ENCODE measurements around the gene HPGDS. TPM values are rescaled to one million over a fixed set of nuclear protein-coding genes. Genes with fewer than 3 reads are reported as not detected.

Gene HPGDS
- total and polyA plus RNA-seq, 11 donors = 0.26 to 6.2 (median 0.96) TPM

DNA sequence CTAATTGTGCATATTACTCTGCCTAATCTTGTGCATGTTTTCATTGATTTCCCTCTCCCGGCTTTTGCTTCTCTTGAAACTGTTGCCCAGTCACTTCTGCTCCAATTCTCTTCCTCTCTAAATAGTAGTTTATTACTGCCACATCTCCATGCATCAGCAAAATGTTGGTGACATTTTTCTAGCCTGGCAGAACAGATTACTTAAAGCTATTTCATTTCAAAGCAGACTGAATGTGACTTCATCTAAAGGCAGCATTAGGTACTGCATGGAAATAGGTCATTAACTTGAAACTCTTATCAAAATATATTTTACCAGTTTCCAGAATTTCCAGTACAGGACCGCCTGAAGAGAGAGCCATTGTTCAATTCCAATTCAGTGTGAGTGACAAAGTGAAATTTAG is 52.4 kb downstream of the HPGDS start:
- 89 to 94% (median 92%) methylated on average over 2 of the region's 2 CpGs for WGBS, 4 donors
- intact Hi-C loops (cut with DNase I) = no loop called here
- peaks cover 0 to 78% (median 65%) of the 10 kb centered on the region in 9 donors for H3K36me3 ChIP-seq
- no peak overlapping the region for H3K4me3 ChIP-seq
- TF ChIP-seq, protein P1, sequence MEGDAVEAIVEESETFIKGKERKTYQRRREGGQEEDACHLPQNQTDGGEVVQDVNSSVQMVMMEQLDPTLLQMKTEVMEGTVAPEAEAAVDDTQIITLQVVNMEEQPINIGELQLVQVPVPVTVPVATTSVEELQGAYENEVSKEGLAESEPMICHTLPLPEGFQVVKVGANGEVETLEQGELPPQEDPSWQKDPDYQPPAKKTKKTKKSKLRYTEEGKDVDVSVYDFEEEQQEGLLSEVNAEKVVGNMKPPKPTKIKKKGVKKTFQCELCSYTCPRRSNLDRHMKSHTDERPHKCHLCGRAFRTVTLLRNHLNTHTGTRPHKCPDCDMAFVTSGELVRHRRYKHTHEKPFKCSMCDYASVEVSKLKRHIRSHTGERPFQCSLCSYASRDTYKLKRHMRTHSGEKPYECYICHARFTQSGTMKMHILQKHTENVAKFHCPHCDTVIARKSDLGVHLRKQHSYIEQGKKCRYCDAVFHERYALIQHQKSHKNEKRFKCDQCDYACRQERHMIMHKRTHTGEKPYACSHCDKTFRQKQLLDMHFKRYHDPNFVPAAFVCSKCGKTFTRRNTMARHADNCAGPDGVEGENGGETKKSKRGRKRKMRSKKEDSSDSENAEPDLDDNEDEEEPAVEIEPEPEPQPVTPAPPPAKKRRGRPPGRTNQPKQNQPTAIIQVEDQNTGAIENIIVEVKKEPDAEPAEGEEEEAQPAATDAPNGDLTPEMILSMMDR (IDR thresholded peaks at IDR 0.05) = peak in 2 of 12 donors; percentile 20 to 35
- no peak for TF ChIP-seq POLR2A (IDR thresholded peaks at IDR 0.05)
- no peaks in the 10 kb centered on the region for H3K27me3 ChIP-seq
- no peaks in the 10 kb centered on the region for H3K9me3 ChIP-seq
- DNase-seq (no peak), ATAC-seq (no peak)
- H3K27ac ChIP-seq = no peak overlapping the region
- no peaks in the 10 kb centered on the region for H3K4me1 ChIP-seq

DNA sequence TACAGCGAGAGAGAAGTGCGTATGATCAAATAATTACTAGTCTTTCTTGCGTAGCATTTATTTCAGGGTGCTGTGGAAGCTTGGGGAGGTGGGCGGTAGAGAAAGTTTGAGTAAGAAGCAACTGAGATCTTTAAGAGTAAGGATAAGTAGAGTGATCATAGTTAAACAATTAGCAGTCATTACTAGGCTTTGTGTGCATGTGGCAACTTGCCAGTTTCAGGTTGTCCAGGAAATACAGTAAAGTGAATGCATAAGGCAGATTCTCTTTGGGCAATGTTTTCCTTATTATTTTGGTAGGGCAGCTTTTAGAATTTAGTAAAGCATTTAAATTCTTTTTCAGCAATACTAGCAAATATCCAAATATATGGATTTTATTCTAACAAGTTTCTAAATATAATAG is 57.0 kb downstream of the HPGDS start:
- Histone ChIP-seq H3K4me1 (no peaks in the 10 kb centered on the region), H3K4me3 (no peak overlapping the region), H3K27me3 (no peaks in the 10 kb centered on the region), H3K27ac (no peak overlapping the region), H3K36me3 (peaks cover 0 to 98% (median 87%) of the 10 kb centered on the region in 9 donors), H3K9me3 (no peaks in the 10 kb centered on the region)
- TF ChIP-seq, protein P1 (IDR thresholded peaks at IDR 0.05) = no peak
- no peak for TF ChIP-seq POLR2A (IDR thresholded peaks at IDR 0.05)
- DNase-seq (no peak), ATAC-seq (no peak)
- intact Hi-C loops (cut with DNase I) = no loop called here
- WGBS, 4 donors = 92 to 95% (median 94%) methylated on average over 4 of the region's 4 CpGs

DNA sequence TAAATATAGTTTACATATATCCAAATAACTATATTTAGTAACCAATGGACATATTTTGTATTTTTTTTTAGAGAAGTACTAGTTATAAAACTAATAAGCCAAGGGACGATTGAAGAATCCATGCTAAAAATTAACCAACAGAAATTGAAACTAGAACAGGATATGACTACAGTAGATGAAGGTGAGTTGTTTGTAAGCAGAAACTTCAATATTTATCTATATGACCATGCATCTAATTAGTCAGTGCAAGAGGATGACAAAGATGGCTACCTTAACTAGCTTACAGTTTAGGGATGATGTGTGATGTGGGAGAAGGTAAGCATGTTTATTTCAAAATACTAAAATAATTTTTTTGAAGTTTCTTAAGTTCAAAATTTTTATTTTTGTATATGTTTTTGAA is 57.7 kb downstream of the HPGDS start:
- WGBS, 4 donors = 81 to 94% (median 91%) methylated on average over 1 of the region's 1 CpG
- TF ChIP-seq, protein P1 (IDR thresholded peaks at IDR 0.05) = no peak
- TF ChIP-seq POLR2A (IDR thresholded peaks at IDR 0.05) = no peak
- intact Hi-C loops (cut with DNase I) = no loop called here

DNA sequence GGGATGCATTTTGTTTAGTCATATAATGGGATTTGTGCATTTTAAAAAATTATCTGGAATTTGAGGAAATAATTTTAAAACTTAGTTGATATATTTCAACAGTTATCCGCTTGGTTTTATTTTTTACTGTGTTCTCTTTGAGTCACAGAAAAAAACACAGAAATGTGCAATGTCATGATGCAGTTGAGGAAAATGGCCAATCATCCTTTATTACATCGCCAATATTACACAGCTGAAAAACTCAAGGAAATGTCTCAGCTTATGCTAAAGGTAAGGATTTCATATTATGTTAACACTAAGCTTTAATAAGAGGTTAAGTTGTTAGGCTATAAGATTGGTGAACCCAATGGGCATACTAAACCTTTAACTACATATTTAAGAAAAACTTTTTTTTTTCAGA is 63.9 kb downstream of the HPGDS start:
- peaks cover 0 to 98% (median 96%) of the 10 kb centered on the region in 9 donors for H3K36me3 ChIP-seq

More for the DNA sequence above, 57.7 kb downstream of the HPGDS start:
- peaks cover 0 to 98% (median 88%) of the 10 kb centered on the region in 9 donors for H3K36me3 ChIP-seq
- no peak overlapping the region for H3K4me3 ChIP-seq
- no peaks in the 10 kb centered on the region for H3K27me3 ChIP-seq
- no peaks in the 10 kb centered on the region for H3K4me1 ChIP-seq
- DNase-seq = no peak
- no peak overlapping the region for H3K27ac ChIP-seq
- no peak for ATAC-seq
- H3K9me3 ChIP-seq = no peaks in the 10 kb centered on the region

More for the DNA sequence above, 63.9 kb downstream of the HPGDS start:
- no peak overlapping the region for H3K27ac ChIP-seq
- H3K4me3 ChIP-seq = no peak overlapping the region
- ATAC-seq (no peak), DNase-seq (no peak)
- intact Hi-C loops (cut with DNase I) = no loop called here
- 96 to 98% (median 96%) methylated on average over 2 of the region's 2 CpGs for WGBS, 4 donors
- H3K4me1 ChIP-seq = no peaks in the 10 kb centered on the region
- no peaks in the 10 kb centered on the region for H3K9me3 ChIP-seq
- no peak for TF ChIP-seq POLR2A (IDR thresholded peaks at IDR 0.05)
- TF ChIP-seq, protein P1 (IDR thresholded peaks at IDR 0.05) = no peak
- H3K27me3 ChIP-seq = no peaks in the 10 kb centered on the region

Data from heart left ventricle (tissue), 16 donors.